ENCODE data around the gene EVI2A.

EVI2A gene

GRCh38 chr17:31279401-31279800, 42.0 kb downstream of the EVI2A start:
- H3K4me3 ChIP-seq (ENCODE audit: low read depth, low read length) = no peak overlapping the region

GRCh38 chr17:31275116-31275515, 46.3 kb downstream of the EVI2A start:
- no peak overlapping the region for H3K4me3 ChIP-seq (ENCODE audit: low read depth, low read length)

GRCh38 chr17:31274252-31274651, 47.2 kb downstream of the EVI2A start:
- no peak overlapping the region for H3K4me3 ChIP-seq (ENCODE audit: low read depth, low read length)

GRCh38 chr17:31273516-31273915, 47.9 kb downstream of the EVI2A start:
- no peak overlapping the region for H3K4me3 ChIP-seq (ENCODE audit: low read depth, low read length)

GRCh38 chr17:31272803-31273202, 48.6 kb downstream of the EVI2A start:
- H3K4me3 ChIP-seq (ENCODE audit: low read depth, low read length) = no peak overlapping the region

GRCh38 chr17:31272236-31272635, 49.2 kb downstream of the EVI2A start:
- no peak overlapping the region for H3K4me3 ChIP-seq (ENCODE audit: low read depth, low read length)

GRCh38 chr17:31269578-31269983, 51.8 kb downstream of the EVI2A start:
- no peak overlapping the region for H3K4me3 ChIP-seq (ENCODE audit: low read depth, low read length)

- H3K4me3 ChIP-seq (ENCODE audit: low read depth, low read length) = no peak overlapping the region
Measured at GRCh38 chr17:31269036-31269577, 52.3 kb downstream of the EVI2A start.

Measured in iPS-11a (cell line).